ENCODE results near the gene SH3PXD2A. TPM values are rescaled to one million over a fixed set of nuclear protein-coding genes. Genes with fewer than 3 reads are reported as not detected.

Gene SH3PXD2A
- total and polyA plus RNA-seq, 10 of the 15 experiments (the other 5 are each of a cell fraction or from before 2014, with no cell fraction given) = 0.63 to 14.0 (median 4.4) TPM

DNA sequence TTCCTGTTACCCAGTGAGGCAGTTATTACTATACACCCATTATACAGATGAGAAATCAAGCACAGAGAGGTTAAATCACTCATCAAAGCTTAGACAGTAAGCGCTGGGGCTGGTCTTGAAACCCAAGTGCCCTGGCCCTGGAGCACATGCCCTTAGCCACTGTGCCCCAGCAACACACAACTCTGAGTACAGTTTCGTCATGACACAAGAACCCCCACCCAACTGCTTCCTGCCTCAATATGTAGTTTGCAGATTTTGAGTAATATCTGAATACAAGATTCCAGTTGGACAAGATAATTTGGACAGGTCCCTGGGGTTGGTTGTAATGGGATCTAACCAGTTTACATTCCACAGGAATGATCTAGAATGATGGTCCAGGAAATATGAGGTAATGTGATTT is 62.8 kb downstream of the SH3PXD2A start:
- 25% methylated on average over 2 of the region's 2 CpGs for WGBS (ENCODE audit: insufficient coverage, insufficient replicate concordance, low lambda C conversion rate, missing lambda C conversion rate)
- CTCF ChIA-PET = no interaction called here
- SMC1A ChIA-PET (ENCODE audit: uncharacterized antibody, unreplicated experiment) = no interaction called here
- TF ChIP-seq USF1 (IDR thresholded peaks at IDR 0.05; ENCODE audit: borderline replicate concordance, extremely low read length, insufficient read depth, low read depth, low read length) (no peak), TCF3 (IDR thresholded peaks at IDR 0.05; ENCODE audit: borderline replicate concordance, insufficient read depth, low read depth, low read length) (no peak), HCFC1 (IDR thresholded peaks at IDR 0.05; ENCODE audit: low read length) (no peak), EED (IDR thresholded peaks at IDR 0.05; ENCODE audit: low read depth) (no peak), ZNF207 (IDR thresholded peaks at IDR 0.05; ENCODE audit: borderline replicate concordance) (no peak), DPF2 (IDR thresholded peaks at IDR 0.05) (no peak), MXI1 (IDR thresholded peaks at IDR 0.05; ENCODE audit: low read depth, low read length) (no peak), MTA2 (IDR thresholded peaks at IDR 0.05; ENCODE audit: low read depth) (no peak), JUNB (IDR thresholded peaks at IDR 0.05) (no peak), RAD21 (IDR thresholded peaks at IDR 0.05; ENCODE audit: insufficient read depth, low read depth, low read length) (no peak), SPI1 (IDR thresholded peaks at IDR 0.05; ENCODE audit: borderline replicate concordance, insufficient read depth, low read depth, low read length) (no peak), BMI1 (IDR thresholded peaks at IDR 0.05; ENCODE audit: borderline replicate concordance) (no peak), ZBED1 (IDR thresholded peaks at IDR 0.05; ENCODE audit: borderline replicate concordance) (no peak), REST (IDR thresholded peaks at IDR 0.05; ENCODE audit: low read depth, low read length) (no peak), SP1 (IDR thresholded peaks at IDR 0.05; ENCODE audit: low read depth, low read length) (no peak), MEF2B (IDR thresholded peaks at IDR 0.05; ENCODE audit: partially characterized antibody, poor library complexity, severe bottlenecking) (no peak)
- TF ChIP-seq, protein P1, sequence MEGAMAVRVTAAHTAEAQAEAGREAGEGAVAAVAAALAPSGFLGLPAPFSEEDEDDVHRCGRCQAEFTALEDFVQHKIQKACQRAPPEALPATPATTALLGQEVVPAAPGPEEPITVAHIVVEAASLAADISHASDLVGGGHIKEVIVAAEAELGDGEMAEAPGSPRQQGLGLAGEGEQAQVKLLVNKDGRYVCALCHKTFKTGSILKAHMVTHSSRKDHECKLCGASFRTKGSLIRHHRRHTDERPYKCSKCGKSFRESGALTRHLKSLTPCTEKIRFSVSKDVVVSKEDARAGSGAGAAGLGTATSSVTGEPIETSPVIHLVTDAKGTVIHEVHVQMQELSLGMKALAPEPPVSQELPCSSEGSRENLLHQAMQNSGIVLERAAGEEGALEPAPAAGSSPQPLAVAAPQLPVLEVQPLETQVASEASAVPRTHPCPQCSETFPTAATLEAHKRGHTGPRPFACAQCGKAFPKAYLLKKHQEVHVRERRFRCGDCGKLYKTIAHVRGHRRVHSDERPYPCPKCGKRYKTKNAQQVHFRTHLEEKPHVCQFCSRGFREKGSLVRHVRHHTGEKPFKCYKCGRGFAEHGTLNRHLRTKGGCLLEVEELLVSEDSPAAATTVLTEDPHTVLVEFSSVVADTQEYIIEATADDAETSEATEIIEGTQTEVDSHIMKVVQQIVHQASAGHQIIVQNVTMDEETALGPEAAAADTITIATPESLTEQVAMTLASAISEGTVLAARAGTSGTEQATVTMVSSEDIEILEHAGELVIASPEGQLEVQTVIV (IDR thresholded peaks at IDR 0.05; ENCODE audit: borderline replicate concordance, partially characterized antibody) = no peak
- no peaks in the 10 kb centered on the region for H3K9me3 ChIP-seq (replicated peaks; ENCODE audit: control insufficient read depth, insufficient read depth, low read length)
- no peak for ATAC-seq
- intact Hi-C loops (cut with micrococcal nuclease; ENCODE audit: unreplicated experiment) (no loop called here), in situ Hi-C loops (cut with MboI) (no loop called here)
- no peak overlapping the region for H2AFZ ChIP-seq (ENCODE audit: control insufficient read depth, low read depth, low read length)
- RAD21 ChIA-PET (ENCODE audit: unreplicated experiment) = no interaction called here
- no peak for DNase-seq (ENCODE audit: low read depth, low spot score)
- no peaks in the 10 kb centered on the region for H3K36me3 ChIP-seq (ENCODE audit: control insufficient read depth in 2 of 2, insufficient read depth in 2 of 2, low read length in 1 of 2)
- no TSS peak for BruUV-seq (replicated peaks)
- FAIRE-seq = no peak
- H3K4me3 ChIP-seq = no peak overlapping the region
- no peak overlapping the region for H3K4me2 ChIP-seq (ENCODE audit: control insufficient read depth, insufficient read depth)
- H3K79me2 ChIP-seq (ENCODE audit: control insufficient read depth, insufficient read depth, low read length) = no peaks in the 10 kb centered on the region
- peaks cover 2 to 3% of the 10 kb centered on the region in 2 experiments; a peak in 1 of 4 replicates for H3K27me3 ChIP-seq (replicated peaks in 1 of 2; ENCODE audit: control insufficient read depth in 2 of 2, insufficient read depth in 2 of 2, low read length in 1 of 2)
- H3K4me1 ChIP-seq (ENCODE audit: control insufficient read depth, insufficient read depth, low read length) = no peaks in the 10 kb centered on the region
- H3K27ac ChIP-seq (ENCODE audit: control insufficient read depth, insufficient read depth) = no peak overlapping the region
- no peak overlapping the region for H3K9ac ChIP-seq (ENCODE audit: control insufficient read depth, insufficient read depth, low read length)
- POLR2A ChIA-PET = no interaction called here
- H4K20me1 ChIP-seq (ENCODE audit: control insufficient read depth, insufficient read depth) = no peaks in the 10 kb centered on the region

All from GM12878 (cell line).